ENCODE results near the gene FAM187B. TPM values are rescaled to one million over a fixed set of nuclear protein-coding genes. Genes with fewer than 3 reads are reported as not detected.

The FAM187B gene
- total RNA-seq: not detected

- ChIA-PET CTCF (no interaction called here), POLR2A (no interaction called here)
- no peaks in the 10 kb centered on the region for H3K9me3 Mint-ChIP-seq (ENCODE audit: insufficient read depth)
- no peaks in the 10 kb centered on the region for H3K4me1 Mint-ChIP-seq (ENCODE audit: low read depth)
- no peak within 1 kb of the TSS for H3K27ac Mint-ChIP-seq
- no peaks in the 10 kb centered on the region for H3K36me3 Mint-ChIP-seq (ENCODE audit: low read depth)
- no peak within 1 kb of the TSS for H3K4me3 Mint-ChIP-seq
- no peak for ATAC-seq
- H3K27me3 Mint-ChIP-seq (ENCODE audit: low read depth): no peaks in the 10 kb centered on the region
- no peak for DNase-seq
Observed at GRCh38 chr19:35228177-35228930, at the start of gene FAM187B. Gene FAM187B, minus strand, starts transcription at chr19:35228739. Its CDS starts 59 bp downstream, at chr19:35228680.

- Mint-ChIP-seq H3K27me3 (ENCODE audit: low read depth) (peaks cover 4% of the 10 kb centered on the region), H3K27ac (no peak overlapping the region), H3K4me3 (no peak overlapping the region), H3K4me1 (ENCODE audit: low read depth) (no peaks in the 10 kb centered on the region), H3K9me3 (ENCODE audit: insufficient read depth) (no peaks in the 10 kb centered on the region), H3K36me3 (ENCODE audit: low read depth) (peaks cover 32% of the 10 kb centered on the region)
- POLR2A ChIA-PET: interaction anchor here (1.3 kb wide), 1 partner anchor 21 kb away, joined by 3 read pairs; no protein-coding TSS in a partner anchor
- CTCF ChIA-PET: no interaction called here
- no peak for ATAC-seq
- no peak for DNase-seq
Observed at GRCh38 chr19:35276706-35277281, 48.3 kb upstream of the FAM187B start.

- Mint-ChIP-seq H3K9me3 (ENCODE audit: insufficient read depth) (no peaks in the 10 kb centered on the region), H3K4me3 (no peak overlapping the region), H3K27ac (no peak overlapping the region), H3K36me3 (ENCODE audit: low read depth) (peaks cover 45% of the 10 kb centered on the region), H3K27me3 (ENCODE audit: low read depth) (no peaks in the 10 kb centered on the region), H3K4me1 (ENCODE audit: low read depth) (peaks cover 10% of the 10 kb centered on the region)
- ATAC-seq (no peak), DNase-seq (no peak)
- ChIA-PET POLR2A (interaction anchor here (1.4 kb wide), 1 partner anchor 9 kb away, joined by 4 read pairs; no protein-coding TSS in a partner anchor), CTCF (interaction anchor here (0.8 to 1.0 kb wide), 2 partner anchors 132 to 138 kb away, joined by 3 to 5 read pairs; no protein-coding TSS in a partner anchor)
Observed at GRCh38 chr19:35274323-35274722, 45.8 kb upstream of the FAM187B start.

- H3K4me3 Mint-ChIP-seq: no peak overlapping the region
- H3K36me3 Mint-ChIP-seq (ENCODE audit: low read depth): peaks cover 43% of the 10 kb centered on the region
- no peak overlapping the region for H3K27ac Mint-ChIP-seq
- ATAC-seq: no peak
- no peak for DNase-seq
- ChIA-PET POLR2A (interaction anchor here (1.4 kb wide), 1 partner anchor 9 kb away, joined by 4 read pairs; no protein-coding TSS in a partner anchor), CTCF (interaction anchor here (1.0 kb wide), 1 partner anchor 132 kb away, joined by 5 read pairs; no protein-coding TSS in a partner anchor)
- H3K27me3 Mint-ChIP-seq (ENCODE audit: low read depth): no peaks in the 10 kb centered on the region
- peaks cover 10% of the 10 kb centered on the region for H3K4me1 Mint-ChIP-seq (ENCODE audit: low read depth)
- H3K9me3 Mint-ChIP-seq (ENCODE audit: insufficient read depth): no peaks in the 10 kb centered on the region
Observed at GRCh38 chr19:35273686-35274259, 45.2 kb upstream of the FAM187B start.

- Mint-ChIP-seq H3K4me3 (no peak overlapping the region), H3K27me3 (ENCODE audit: low read depth) (no peaks in the 10 kb centered on the region), H3K9me3 (ENCODE audit: insufficient read depth) (no peaks in the 10 kb centered on the region), H3K4me1 (ENCODE audit: low read depth) (peaks cover 10% of the 10 kb centered on the region), H3K27ac (no peak overlapping the region), H3K36me3 (ENCODE audit: low read depth) (peaks cover 43% of the 10 kb centered on the region)
- ChIA-PET CTCF (no interaction called here), POLR2A (interaction anchor here (1.4 kb wide), 1 partner anchor 8 kb away, joined by 4 read pairs; no protein-coding TSS in a partner anchor)
- DNase-seq: no peak
- no peak for ATAC-seq
Observed at GRCh38 chr19:35272954-35273649, 44.6 kb upstream of the FAM187B start.

GRCh38 chr19:35272122-35272719 is 43.7 kb upstream of the FAM187B start:
- ATAC-seq (no peak), DNase-seq (no peak)
- Mint-ChIP-seq H3K36me3 (ENCODE audit: low read depth) (peaks cover 46% of the 10 kb centered on the region), H3K27me3 (ENCODE audit: low read depth) (no peaks in the 10 kb centered on the region), H3K9me3 (ENCODE audit: insufficient read depth) (no peaks in the 10 kb centered on the region), H3K27ac (no peak overlapping the region), H3K4me1 (ENCODE audit: low read depth) (peaks cover 12% of the 10 kb centered on the region), H3K4me3 (no peak overlapping the region)
- ChIA-PET POLR2A (no interaction called here), CTCF (interaction anchor here (1.2 kb wide), 1 partner anchor 136 kb away, joined by 3 read pairs; no protein-coding TSS in a partner anchor)

GRCh38 chr19:35271546-35271945 is 43.0 kb upstream of the FAM187B start:
- Mint-ChIP-seq H3K9me3 (ENCODE audit: insufficient read depth) (no peaks in the 10 kb centered on the region), H3K4me3 (peak overlapping the region; percentile 3), H3K4me1 (ENCODE audit: low read depth) (peaks cover 14% of the 10 kb centered on the region), H3K27ac (no peak overlapping the region), H3K36me3 (ENCODE audit: low read depth) (peaks cover 48% of the 10 kb centered on the region), H3K27me3 (ENCODE audit: low read depth) (no peaks in the 10 kb centered on the region)
- no peak for DNase-seq
- ATAC-seq: no peak
- ChIA-PET POLR2A (no interaction called here), CTCF (interaction anchor here (1.2 kb wide), 1 partner anchor 136 kb away, joined by 3 read pairs; no protein-coding TSS in a partner anchor)

- no peaks in the 10 kb centered on the region for H3K27me3 Mint-ChIP-seq (ENCODE audit: low read depth)
- CTCF ChIA-PET: interaction anchor here (1.7 kb wide), 1 partner anchor 135 kb away, joined by 3 read pairs; no protein-coding TSS in a partner anchor
- H3K4me1 Mint-ChIP-seq (ENCODE audit: low read depth): peaks cover 25% of the 10 kb centered on the region
- ATAC-seq (no peak), DNase-seq (no peak)
- no peak overlapping the region for H3K27ac Mint-ChIP-seq
- peak overlapping the region; percentile 64 for H3K4me3 Mint-ChIP-seq
- peaks cover 51% of the 10 kb centered on the region for H3K36me3 Mint-ChIP-seq (ENCODE audit: low read depth)
- POLR2A ChIA-PET: interaction anchor here (0.7 kb wide), 1 partner anchor 903 kb away, joined by 3 read pairs; no protein-coding TSS in a partner anchor
- H3K9me3 Mint-ChIP-seq (ENCODE audit: insufficient read depth): no peaks in the 10 kb centered on the region
Observed at GRCh38 chr19:35270381-35270811, 41.9 kb upstream of the FAM187B start.

GRCh38 chr19:35269438-35270117 is 41.0 kb upstream of the FAM187B start:
- peaks cover 31% of the 10 kb centered on the region for H3K4me1 Mint-ChIP-seq (ENCODE audit: low read depth)
- H3K36me3 Mint-ChIP-seq (ENCODE audit: low read depth): peaks cover 49% of the 10 kb centered on the region
- H3K27me3 Mint-ChIP-seq (ENCODE audit: low read depth): no peaks in the 10 kb centered on the region
- peak overlapping the region; percentile 64 for H3K4me3 Mint-ChIP-seq
- ATAC-seq: peak; percentile 62
- H3K27ac Mint-ChIP-seq: peak overlapping the region; percentile 70
- ChIA-PET CTCF (interaction anchor here (0.6 to 1.7 kb wide), 5 partner anchors 28 to 196 kb away, joined by 3 read pairs; no protein-coding TSS in a partner anchor), POLR2A (interaction anchor here (0.6 to 1.9 kb wide), 3 partner anchors 26 to 128 kb away, joined by 3 to 8 read pairs (median 3); partner anchors contain the start of gene FXYD5)
- H3K9me3 Mint-ChIP-seq (ENCODE audit: insufficient read depth): no peaks in the 10 kb centered on the region
- DNase-seq: peak; percentile 84

- peak within 1 kb of the TSS; percentile 94 for H3K4me3 Mint-ChIP-seq
- ChIA-PET POLR2A (interaction anchor here (0.6 to 1.9 kb wide), 4 partner anchors 27 to 127 kb away, joined by 3 to 8 read pairs (median 3); partner anchors contain the start of gene FXYD5), CTCF (interaction anchor here (0.6 to 1.7 kb wide), 5 partner anchors 28 to 197 kb away, joined by 3 read pairs; no protein-coding TSS in a partner anchor)
- DNase-seq (peak; percentile 77), ATAC-seq (peak; percentile 29)
- no peaks in the 10 kb centered on the region for H3K9me3 Mint-ChIP-seq (ENCODE audit: insufficient read depth)
- peaks cover 51% of the 10 kb centered on the region for H3K36me3 Mint-ChIP-seq (ENCODE audit: low read depth)
- peak within 1 kb of the TSS; percentile 94 for H3K27ac Mint-ChIP-seq
- no peaks in the 10 kb centered on the region for H3K27me3 Mint-ChIP-seq (ENCODE audit: low read depth)
- peaks cover 31% of the 10 kb centered on the region for H3K4me1 Mint-ChIP-seq (ENCODE audit: low read depth)
Observed at GRCh38 chr19:35268536-35269437, 40.2 kb upstream of the FAM187B start, which contains the start of gene USF2. Gene USF2, plus strand, starts transcription at chr19:35268962. Its CDS starts 140 bp downstream, at chr19:35269102.
